ENCODE results near the gene RHAG.
"Not testable (repeated sequence)": the region's sequence is repeated elsewhere in the genome, so short reads cannot be mapped to it uniquely, and the experiment has no call there.

Gene RHAG

DNA sequence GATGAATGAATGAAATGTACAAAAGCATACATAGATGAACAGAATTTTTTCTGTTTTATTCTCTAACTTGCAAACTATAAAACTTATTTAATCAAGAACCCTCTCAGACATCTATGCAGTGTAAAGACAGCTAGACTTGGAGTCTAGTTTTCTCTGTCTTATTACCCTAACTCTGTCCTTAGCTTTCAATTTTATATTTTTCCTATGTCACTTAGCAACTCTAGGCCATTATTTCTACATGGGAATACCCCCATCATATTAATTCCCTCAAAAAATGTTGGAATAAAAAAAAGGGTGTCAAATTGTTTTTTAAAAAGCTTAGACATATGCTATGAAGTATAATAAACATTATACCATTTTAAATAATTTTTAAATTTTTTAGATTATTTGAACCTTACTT, 1.2 kb downstream of the RHAG start:
- no peak for DNase-seq

DNA sequence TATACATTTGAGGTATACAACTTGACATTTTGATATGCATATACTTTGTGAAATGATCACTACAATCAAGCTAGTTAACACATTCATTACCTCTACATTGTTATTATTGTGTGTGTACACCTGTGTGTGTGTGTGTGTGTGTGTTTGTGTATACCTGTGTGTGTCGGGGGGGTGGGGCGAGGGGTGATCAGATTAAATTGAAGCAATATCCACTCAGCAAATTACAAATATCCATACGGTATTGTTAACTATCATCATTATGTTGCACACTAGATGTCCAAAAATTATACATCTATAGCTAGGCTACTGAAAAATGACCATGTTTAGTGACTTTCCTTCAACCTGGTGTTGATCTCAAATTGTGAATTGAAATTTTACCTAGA, 1.8 kb downstream of the RHAG start:
- DNase-seq, result no peak

DNA sequence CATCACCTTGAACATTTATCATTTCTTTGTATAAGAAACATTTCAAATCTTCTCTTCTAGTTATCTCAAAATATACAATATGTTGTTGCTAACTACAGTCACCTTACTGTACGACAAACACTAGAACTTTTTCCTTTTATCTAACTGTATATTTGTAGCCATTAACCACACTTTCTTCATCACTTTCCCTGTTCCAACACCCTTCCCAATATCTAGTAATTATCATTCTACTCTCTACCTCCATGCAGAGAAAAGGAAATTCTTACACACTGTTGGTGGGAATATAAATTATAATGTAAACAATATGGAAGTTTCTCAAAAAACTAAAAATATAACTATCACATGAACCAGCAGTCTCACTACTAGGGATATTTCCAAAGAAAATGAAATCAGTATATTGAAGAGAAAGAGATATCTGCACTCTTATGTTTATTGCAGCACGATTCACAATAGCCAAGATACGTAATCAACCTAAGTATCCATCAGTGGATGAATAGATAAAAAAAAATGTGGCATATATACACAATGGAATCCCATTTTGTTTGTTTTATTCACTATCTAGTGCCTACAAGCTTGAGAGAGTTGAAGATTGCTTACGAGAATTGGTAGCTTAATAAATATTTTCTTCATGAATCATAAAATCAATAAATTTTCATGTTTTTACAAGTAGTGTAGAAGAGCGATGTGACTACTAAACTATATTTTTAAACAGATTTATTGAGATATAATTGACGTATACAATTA, 2.4 kb downstream of the RHAG start:
- DNase-seq, result no peak

DNA sequence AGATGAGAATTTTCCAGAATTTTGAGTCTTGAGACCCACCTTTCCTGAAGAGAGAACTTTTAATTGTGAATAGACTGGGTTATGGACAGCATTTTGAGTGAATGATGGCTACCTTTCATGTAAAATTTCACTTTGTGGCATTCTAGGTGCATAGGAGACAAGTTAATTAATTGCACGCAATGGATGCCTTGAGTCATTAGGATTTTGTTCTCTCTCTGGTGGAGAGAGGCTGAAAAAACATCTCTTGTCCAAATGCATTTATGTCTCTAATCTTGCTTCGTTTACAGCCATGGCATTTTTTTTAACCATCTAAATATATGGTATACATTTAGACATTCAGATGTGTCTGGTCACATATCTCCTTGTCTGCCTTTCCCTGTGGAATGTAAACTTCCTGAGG, 3.1 kb downstream of the RHAG start:
- no peak for DNase-seq

DNA sequence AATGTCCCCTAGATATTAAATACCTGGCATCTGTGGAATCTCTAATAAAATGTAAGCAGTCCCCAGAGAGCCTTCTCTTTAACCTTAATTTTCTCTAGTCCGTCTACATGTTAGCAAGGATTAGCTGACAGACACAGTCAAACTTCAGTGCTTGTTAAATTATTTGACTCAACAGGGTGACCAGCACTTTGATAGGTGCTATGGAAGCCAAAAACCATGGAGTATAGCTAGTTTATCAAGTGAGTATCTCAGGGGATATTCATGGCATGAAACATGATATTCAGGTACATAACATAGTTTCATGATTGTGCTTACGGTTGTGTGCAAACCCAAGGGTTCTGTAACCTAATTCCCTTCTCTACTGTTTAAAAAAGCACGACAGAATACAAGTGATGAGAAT, 3.9 kb downstream of the RHAG start:
- DNase-seq, result no peak

DNA sequence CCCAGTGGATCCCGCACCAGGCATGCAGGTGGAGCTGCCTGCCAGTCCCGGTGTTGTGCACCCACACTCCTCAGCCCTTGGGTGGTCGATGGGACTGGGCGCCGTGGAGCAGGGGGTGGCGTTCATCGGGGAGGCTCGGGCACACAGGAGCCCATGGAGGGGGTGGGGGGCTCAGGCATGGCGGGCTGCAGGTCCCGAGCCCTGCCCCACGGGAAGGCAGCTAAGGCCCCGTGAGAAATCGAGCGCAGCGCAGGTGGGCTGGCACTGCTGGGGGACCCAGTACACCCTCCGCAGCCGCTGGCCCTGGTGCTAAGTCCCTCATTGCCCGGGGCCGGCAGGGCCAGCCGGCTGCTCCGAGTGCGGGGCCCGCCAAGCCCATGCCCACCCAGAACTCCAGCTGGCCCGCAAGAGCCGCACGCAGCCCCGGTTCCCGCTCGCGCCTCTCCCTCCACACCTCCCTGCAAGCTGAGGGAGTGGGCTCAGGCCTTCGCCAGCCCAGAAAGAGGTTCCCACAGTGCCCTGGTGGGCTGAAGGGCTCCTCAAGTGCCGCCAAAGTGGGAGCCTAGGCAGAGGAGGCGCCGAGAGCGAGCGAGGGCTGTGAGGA, 7.1 kb downstream of the RHAG start:
- not testable (repeated sequence) for DNase-seq

DNA sequence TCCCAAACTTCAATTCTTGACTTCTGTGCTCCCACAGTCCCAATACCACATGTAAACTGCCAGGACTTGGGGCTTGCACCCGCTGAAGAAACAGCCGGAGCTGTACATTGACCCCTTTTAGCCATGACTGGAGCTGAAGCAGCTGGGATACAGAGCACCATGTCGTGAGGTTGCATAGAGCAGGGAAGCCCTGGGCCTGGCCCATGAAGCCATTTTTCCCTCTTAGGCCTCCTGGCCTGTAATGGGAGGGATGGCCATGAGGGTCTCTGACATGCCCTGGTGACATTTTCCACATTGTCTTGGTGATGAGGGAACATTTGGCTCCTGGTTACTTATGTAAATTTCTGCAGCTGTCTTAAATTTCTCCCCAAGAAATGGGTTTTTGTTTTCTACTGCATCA, 9.8 kb downstream of the RHAG start:
- no peak for DNase-seq

DNA sequence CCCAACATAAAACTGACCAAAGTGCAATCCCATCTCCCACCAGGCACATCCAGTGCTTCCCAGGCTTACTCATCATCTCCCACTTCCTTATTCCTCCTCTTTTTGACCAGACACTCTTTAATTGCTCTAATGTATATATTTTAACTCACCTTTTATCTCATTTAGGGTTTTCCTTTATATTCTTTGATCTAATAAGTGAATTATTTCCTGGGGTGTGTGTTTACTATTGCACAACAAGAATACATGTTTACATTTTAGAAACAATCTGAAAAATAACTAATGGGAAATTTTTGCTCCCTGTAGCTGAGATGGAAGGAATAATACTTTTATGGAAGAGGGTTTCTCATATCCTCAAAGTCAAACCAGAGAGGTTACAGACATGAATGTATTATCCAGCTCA, 18.4 kb downstream of the RHAG start:
- no peak for DNase-seq

DNA sequence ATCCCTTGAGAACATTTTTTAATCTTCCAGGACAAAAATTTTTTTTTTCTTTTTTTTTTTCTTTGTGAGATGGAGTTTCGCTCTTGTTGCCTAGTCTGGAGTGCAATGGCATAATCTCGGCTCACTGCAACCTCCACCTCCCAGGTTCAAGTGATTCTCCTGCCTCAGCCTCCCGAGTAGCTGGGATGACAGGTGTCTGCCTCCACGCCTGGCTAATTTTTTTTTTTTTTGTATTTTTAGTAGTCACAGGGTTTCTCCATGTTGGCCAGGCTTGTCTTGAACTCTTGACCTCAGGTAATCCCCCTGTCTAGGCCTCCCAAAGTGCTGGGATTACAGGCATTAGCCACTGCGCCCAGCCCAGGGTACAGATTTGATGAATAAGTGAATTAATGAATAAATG, 22.5 kb downstream of the RHAG start:
- DNase-seq, result not testable (repeated sequence)

DNA sequence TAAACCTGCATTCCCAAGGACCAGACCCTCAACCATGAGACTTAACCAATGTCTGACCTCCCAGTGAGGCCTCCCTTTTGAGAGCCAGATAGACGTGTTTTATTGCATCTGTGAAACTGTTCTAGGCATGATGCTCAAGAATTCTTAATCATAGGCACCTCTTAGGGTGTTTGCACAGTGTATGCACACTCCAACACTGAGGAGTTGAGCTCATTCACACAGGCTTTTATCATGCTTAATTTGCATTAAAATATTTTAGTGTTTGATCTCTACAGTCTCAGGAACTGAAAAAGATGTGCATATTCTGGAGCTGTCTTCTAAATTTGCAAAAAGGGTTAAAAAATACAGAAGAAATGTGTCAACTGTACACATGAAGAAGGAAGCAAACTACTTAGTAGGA, 27.4 kb downstream of the RHAG start:
- no peak for DNase-seq

DNA sequence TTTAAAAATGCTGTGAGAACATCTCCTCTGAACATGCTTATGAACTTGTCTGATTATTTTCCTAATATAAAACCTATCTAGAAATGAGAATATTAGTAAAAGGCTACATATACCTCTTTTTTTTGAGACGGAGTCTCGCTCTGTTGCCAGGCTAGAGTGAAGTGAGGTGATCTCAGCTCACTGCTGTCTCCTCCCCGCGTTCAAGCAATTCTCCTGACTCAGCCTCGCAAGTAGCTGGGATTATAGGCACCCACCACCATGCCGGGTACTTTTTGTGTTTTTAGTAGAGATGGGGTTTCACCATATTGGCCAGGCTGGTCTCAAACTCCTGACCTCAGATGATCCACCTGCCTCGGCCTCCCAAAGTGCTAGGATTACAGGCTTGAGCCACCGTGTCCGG, 28.4 kb downstream of the RHAG start:
- not testable (repeated sequence) for DNase-seq

DNA sequence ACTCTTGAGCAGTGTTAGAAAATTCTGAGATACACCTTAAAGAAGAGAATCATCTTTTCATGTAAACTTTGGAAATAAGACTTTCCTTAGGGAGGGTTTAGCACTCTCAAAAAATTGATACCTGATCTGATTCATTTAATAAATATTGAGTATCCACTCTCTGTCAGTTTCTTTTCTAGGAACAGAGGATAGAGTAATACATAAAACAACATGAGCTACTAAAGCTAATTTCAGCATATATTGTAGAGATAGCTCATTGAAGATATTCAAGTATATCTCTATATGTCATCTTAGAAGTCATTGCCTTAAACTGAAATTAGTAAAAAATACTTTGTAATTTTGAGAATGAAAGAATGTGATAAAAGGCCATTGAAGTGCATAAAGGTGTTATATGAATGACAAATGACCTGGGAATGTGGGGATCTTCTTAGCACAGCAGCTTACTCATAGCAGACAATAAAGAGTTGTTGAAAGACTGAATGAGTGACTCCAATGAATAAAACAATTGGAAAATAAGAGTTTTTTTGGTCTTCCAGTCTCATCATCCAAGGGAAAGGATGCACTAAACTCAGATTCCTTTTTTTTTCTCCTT, 29.2 kb downstream of the RHAG start:
- DNase-seq, result no peak

DNA sequence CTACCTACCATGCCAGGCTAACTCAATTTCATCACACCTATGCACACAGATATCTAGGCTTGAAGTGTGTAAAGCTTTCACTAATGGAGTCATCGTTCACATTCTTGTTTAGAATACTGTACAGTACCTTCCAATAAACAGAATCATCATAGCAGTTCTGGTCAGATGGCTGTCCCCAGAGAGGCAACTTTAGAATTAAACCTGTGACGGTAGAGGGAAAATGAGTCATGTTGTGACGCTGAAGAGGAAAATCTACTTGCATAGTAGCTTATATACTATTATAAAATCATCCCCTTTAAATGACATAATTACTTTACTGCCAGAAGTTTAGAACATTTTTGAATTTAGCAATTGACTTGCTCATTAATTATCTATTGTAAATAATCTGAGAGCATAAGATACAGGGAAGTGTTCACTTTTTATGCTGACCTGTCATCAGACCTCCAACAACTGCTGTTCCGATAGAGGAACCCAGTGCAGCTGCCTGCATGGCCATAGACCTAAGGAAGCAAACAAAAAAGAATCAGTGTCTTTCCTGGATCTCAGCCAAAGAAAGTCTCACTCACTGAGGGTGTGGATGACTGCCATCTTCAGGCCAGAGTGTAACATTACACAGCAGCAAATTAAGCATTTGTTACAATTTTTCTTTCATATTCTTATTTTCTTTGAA, 29.8 kb downstream of the RHAG start:
- DNase-seq, result peak; percentile 92

DNA sequence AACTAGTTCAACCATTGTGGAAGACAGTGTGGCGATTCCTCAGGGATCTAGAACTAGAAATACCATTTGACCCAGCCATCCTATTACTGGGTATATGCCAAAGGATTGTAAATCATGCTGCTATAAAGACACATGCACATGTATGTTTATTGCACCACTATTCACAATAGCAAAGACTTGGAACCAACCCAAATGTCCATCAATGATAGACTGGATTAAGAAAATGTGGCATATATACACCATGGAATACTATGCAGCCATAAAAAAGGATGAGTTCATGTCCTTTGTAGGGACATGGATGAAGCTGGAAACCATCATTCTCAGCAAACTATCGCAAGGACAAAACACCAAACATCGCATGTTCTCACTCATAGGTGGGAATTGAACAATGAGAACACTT, 32.6 kb downstream of the RHAG start:
- DNase-seq, result not testable (repeated sequence)

DNA sequence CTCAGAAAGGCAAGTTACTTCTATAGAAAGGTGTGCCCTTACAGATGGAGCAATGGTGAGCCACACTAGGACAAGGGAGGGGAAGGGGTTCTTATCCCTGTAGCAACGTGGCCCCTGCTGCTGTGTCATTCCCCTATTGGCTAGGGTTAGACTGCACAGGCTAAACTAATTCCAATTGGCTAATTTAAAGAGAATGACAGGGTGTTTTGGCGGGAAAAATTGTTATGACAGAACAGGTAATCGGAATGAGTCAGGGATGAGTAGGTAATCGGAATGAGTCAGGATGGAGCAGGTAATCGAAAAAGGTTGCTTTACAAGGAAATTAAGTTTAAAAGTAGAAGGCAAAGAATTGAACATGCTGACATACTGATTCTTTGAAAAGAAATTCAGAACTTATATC, 49.4 kb downstream of the RHAG start:
- DNase-seq, result not testable (repeated sequence)

DNA sequence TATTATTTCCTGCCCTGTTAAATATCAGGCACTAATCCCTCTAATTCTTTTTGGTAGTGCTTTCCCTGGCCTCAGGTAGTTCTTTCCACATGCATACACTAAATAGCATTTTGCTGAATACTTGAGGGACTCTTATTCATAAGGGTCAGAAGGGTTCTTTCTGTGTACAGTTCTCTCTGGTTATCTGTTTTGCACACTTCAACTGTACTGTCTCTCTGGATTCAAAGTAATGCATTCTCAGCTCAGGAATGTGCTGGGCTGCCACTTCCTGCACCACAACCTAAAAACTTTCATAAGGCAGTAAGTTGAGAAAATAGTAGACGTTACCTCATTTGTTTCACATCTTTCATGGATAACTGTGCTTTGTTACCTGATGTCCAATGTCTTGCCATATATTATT, 54.1 kb downstream of the RHAG start:
- no peak for DNase-seq

DNA sequence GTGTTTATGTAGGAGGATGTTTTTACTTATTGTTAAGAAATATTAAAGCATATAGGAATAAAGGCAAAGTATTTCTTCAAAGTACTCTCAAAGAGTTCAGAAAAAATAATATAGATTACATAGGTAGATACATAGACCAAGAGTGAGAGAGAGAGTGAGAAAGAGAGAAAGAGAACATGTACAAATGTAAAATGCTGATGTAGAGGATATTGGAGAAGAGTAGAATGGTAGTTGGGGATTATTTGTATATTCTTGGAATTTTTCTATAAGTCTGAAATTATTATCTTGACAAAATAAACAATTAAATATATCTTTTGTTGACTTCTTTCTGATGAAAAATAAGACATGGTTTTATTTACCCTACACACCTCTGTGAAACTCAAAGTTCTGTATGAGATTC, 57.0 kb downstream of the RHAG start:
- DNase-seq, result no peak

DNA sequence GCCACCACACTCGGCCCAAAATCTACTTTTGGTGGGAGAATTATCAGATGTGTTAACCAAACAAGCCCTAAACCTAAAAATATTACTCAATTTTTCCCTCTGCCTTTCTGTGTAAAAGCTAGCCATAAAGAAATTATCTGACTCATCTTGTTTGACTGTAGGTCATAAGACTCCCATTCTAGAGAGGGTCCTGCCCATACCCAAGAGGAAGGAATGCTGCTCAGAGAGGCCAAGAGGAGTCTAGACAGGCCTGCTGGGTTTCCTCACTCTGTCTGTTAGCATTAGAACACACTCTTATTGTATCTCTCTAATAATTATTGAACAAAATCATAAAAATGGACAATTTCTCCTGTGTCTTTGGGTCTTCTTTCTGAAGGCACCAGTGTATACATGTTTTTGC, 60.0 kb downstream of the RHAG start:
- no peak for DNase-seq

DNA sequence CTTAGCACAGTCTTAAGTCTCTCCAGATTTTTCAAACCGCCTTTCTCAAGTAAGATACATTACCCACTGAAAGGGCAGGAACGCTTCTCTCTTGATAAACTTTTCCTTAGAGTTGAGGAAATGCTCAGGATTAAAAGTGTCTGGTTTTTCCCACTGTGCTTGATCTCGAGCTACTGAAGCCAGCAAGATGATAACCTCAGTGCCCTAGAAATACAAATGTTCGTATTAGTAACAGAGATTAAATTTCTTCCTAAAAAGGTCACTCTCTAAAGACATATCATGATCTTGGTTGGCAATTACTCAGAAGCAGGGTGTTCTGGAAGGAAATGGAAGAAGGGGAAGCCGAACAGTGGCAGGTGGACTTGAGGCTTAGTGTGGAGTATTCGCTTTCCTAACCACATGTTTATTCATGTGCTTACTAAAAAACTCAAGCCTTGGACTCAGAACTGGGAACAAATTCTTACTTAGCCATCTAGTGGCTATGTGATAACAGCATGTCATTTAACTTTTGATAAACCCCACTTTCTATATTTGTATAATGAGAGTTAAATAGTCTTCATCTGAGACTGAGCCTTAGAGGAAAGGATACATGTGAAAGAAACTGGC, 66.1 kb downstream of the RHAG start:
- DNase-seq, result no peak

DNA sequence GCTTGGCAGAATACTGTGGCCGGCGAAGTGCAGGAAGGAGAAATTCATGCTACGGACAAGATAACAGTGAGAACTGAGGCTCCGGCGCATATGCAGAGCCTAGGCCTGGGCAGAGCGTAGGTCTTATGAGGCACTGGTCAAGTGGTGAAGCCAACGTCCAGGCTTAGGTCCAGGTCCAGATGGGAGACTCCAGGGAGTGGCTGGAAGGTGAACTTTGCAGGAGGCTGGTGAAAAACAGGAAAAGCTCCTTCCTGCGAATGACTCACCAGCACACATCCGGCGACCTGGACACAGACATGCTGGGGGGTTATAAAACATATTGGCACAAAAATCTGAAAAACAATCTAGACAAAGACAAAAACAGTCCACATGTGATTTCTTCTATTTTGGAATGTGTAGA, 70.8 kb downstream of the RHAG start:
- DNase-seq, result no peak

DNA sequence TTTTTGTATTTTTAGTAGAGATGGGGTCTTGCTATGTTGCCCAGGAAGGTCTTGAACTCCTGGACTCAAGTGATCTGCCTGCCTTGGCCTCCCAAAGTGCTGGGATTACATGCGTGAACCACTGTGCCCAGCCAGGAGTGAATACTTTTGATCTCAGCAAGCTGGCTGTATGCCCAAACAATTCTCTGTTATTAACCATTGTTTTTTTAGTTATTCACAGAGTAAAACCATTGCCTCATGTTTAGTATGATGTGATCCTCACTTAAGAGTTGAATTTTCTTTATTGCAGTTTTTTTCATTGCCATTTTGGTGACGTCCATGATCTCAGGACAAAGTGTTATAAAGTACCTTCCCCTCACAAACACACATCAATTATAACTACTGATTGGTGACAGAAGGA, 71.4 kb downstream of the RHAG start:
- no peak for DNase-seq

DNA sequence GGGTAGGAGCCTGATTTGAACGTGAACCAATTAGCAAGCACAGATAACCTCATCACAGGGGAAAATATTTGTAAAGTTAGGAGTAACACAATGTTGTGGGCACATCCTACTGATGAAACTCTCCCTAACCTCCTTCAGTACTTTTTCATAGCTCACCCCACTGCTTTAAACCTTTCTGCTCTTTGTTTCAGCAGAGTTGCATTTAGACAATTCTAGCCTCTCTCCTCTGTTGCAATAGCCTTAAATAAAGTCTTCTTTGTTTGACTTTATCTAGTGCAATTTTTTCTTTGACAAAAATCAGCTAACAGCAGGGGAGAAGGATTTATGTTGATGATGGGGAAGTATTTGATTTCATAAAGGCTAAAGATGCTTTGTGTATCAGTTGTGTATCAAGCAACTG, 72.1 kb downstream of the RHAG start:
- no peak for DNase-seq

DNA sequence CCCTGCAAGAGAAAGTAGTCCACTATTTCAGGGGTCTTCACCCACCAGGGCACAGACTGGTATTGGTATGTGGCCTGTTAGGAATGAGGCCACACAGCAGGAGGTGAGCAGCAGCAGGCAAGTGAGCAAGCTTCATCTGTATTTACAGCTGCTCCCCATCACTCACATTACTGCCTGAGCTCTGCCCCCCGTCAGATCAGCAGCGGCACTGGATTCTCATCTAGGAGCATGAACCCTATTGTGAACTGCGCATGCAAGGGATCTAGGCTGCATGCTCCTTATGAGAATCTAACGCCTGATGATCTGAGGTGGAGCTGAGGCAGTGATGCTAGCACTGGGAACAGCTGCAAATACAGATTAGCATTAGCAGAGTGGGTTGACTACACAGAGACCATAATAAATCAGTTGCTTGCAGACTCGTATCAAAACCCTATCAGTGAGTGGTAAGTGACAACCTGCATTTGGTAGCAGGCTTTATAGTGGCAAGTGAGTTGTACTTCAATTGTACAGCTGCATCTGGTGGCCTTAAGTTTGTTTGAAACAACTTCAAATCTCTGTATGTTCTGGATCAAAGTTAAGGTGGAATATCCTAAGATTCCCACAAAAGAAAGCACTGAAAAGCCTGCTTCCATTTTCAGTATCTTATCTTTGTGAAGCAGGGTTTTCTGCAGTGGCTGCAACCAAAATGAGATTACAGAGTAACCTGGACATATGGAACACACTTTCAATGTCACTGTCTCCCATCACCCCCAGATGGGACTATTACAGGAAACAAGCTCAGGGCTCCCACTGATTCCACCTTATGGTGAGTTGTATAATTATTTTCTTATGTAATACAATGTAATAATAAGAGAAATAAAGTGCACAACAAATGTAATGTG, 73.4 kb downstream of the RHAG start:
- DNase-seq, result no peak
